Measurements from ENCODE around the gene RLN3. TPM values are rescaled to one million over a fixed set of nuclear protein-coding genes. Genes with fewer than 3 reads are reported as not detected.
"Not testable (repeated sequence)": the region's sequence is repeated elsewhere in the genome, so short reads cannot be mapped to it uniquely, and the experiment has no call there.

The RLN3 gene
- total RNA-seq, 1 experiment from 2014 or later, result not detected

- no peak for DNase-seq (ENCODE audit: low read depth)
Observed at GRCh38 chr19:13995017-13995728, 32.8 kb upstream of the RLN3 start.

- no peak for DNase-seq (ENCODE audit: low read depth)
Observed at GRCh38 chr19:13995878-13996765, 31.8 kb upstream of the RLN3 start.

- no peak for DNase-seq (ENCODE audit: low read depth)
Observed at GRCh38 chr19:13996928-13997630, 30.9 kb upstream of the RLN3 start.

GRCh38 chr19:13997631-13997962, 30.4 kb upstream of the RLN3 start:
- DNase-seq (ENCODE audit: low read depth), result no peak

- no peak for DNase-seq (ENCODE audit: low read depth)
Observed at GRCh38 chr19:13998426-13998825, 29.5 kb upstream of the RLN3 start.

GRCh38 chr19:13999085-13999484, 28.9 kb upstream of the RLN3 start:
- no peak for DNase-seq (ENCODE audit: low read depth)

- no peak for DNase-seq (ENCODE audit: low read depth)
Observed at GRCh38 chr19:14000691-14001375, 27.1 kb upstream of the RLN3 start.

GRCh38 chr19:14002571-14003250, 25.2 kb upstream of the RLN3 start:
- no peak for DNase-seq (ENCODE audit: low read depth)

- no peak for DNase-seq (ENCODE audit: low read depth)
Observed at GRCh38 chr19:14003251-14004055, 24.5 kb upstream of the RLN3 start.

GRCh38 chr19:14004619-14005348, 23.2 kb upstream of the RLN3 start:
- no peak for DNase-seq (ENCODE audit: low read depth)

- DNase-seq (ENCODE audit: low read depth), result peak; percentile 56
Observed at GRCh38 chr19:14005349-14006084, 22.4 kb upstream of the RLN3 start.

GRCh38 chr19:14006085-14006765, 21.7 kb upstream of the RLN3 start, which contains the start of gene RFX1:
Gene RFX1, minus strand, starts transcription at chr19:14006320. Its CDS starts 12,477 bp downstream, at chr19:13993843.
- DNase-seq (ENCODE audit: low read depth), result peak; percentile 100

GRCh38 chr19:14006766-14007562, 21.0 kb upstream of the RLN3 start:
- no peak for DNase-seq (ENCODE audit: low read depth)

- no peak for DNase-seq (ENCODE audit: low read depth)
Observed at GRCh38 chr19:14012378-14012915, 15.5 kb upstream of the RLN3 start.

- DNase-seq (ENCODE audit: low read depth), result no peak
Observed at GRCh38 chr19:14015524-14016035, 12.4 kb upstream of the RLN3 start.

- no peak for DNase-seq (ENCODE audit: low read depth)
Observed at GRCh38 chr19:14019100-14019499, 8.8 kb upstream of the RLN3 start.

GRCh38 chr19:14019739-14020138, 8.2 kb upstream of the RLN3 start:
- not testable (repeated sequence) for DNase-seq (ENCODE audit: low read depth)
